ENCODE data around the gene TSPEAR. TPM values are rescaled to one million over a fixed set of nuclear protein-coding genes. Genes with fewer than 3 reads are reported as not detected.
"Not testable (repeated sequence)": the region's sequence is repeated elsewhere in the genome, so short reads cannot be mapped to it uniquely, and the experiment has no call there.

The TSPEAR gene
- total RNA-seq, 1 donor from 2014 or later = not detected

DNA sequence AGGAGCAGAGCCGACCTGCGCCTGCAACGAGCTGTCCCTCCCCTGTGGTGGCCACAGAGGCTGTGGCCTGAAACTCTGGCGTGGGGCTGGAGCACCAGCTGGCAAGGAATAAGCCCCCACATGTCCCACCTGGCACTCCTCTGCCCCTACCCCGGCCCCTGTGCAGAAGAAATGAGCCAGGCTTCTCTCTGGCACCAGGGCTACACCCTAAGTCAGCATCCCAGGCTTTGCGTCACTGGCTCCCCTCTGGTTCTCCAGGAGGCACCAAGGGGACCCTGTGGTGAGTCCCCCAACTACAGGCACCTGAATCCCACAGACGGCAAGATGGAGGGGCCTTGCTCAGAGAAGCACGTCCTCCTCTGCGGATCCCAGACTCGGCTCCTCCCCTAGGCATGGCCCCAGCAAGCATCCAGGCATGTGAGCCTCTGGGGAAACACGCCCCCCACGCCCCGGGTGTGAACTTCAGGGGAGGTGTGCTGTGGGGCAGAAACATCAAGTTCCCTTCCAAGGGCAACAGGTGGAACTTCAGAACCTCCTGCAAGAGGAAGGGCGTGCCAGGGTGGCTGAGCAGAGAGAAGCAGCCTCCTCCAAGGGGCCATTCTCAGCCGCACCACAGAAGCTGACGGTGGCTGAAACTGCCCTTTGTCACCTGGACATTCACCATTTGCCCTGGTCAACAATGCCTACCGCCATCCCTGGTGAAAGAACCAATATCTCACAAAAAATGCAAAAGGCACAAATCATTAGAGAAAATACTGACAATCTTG is 108.1 kb downstream of the TSPEAR start:
- no peak for DNase-seq (ENCODE audit: low spot score, unreplicated experiment)
- TF ChIP-seq, protein P1, sequence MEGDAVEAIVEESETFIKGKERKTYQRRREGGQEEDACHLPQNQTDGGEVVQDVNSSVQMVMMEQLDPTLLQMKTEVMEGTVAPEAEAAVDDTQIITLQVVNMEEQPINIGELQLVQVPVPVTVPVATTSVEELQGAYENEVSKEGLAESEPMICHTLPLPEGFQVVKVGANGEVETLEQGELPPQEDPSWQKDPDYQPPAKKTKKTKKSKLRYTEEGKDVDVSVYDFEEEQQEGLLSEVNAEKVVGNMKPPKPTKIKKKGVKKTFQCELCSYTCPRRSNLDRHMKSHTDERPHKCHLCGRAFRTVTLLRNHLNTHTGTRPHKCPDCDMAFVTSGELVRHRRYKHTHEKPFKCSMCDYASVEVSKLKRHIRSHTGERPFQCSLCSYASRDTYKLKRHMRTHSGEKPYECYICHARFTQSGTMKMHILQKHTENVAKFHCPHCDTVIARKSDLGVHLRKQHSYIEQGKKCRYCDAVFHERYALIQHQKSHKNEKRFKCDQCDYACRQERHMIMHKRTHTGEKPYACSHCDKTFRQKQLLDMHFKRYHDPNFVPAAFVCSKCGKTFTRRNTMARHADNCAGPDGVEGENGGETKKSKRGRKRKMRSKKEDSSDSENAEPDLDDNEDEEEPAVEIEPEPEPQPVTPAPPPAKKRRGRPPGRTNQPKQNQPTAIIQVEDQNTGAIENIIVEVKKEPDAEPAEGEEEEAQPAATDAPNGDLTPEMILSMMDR (IDR thresholded peaks at IDR 0.05; ENCODE audit: unreplicated experiment) = no peak
- no peak overlapping the region for H3K27ac Mint-ChIP-seq

DNA sequence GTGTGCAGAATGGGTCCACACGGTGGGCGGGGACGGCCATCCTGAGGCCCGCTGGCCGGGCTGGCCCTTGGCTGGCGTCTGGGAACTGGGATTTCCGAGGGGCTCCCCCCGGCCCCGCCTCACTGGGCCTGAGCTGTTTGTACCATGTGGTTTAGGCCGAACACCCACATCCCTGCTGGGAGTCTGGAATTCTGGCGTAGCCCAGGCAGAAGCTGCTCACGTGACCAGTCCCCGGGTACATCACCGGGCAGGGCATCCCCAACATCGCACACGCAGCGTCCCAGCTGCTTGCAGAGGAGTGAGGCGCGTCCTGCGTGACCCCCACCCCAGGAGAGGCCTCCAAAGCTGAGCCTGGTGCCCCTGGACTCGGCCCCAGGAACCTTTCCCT is 108.9 kb downstream of the TSPEAR start:
- Mint-ChIP-seq H3K4me3 (ENCODE audit: low read depth) (no peak overlapping the region), H3K4me1 (ENCODE audit: low read depth) (no peaks in the 10 kb centered on the region), H3K36me3 (ENCODE audit: insufficient read depth) (no peaks in the 10 kb centered on the region), H3K9me3 (ENCODE audit: low read depth) (peaks cover 14% of the 10 kb centered on the region), H3K27ac (no peak overlapping the region), H3K27me3 (peaks cover 8% of the 10 kb centered on the region)
- TF ChIP-seq, protein P1 (IDR thresholded peaks at IDR 0.05; ENCODE audit: unreplicated experiment) = no peak
- DNase-seq (ENCODE audit: low spot score, unreplicated experiment) = no peak

More for the DNA sequence above, 108.1 kb downstream of the TSPEAR start:
- Mint-ChIP-seq H3K9me3 (ENCODE audit: low read depth) (peaks cover 14% of the 10 kb centered on the region), H3K4me3 (ENCODE audit: low read depth) (no peak overlapping the region), H3K36me3 (ENCODE audit: insufficient read depth) (no peaks in the 10 kb centered on the region), H3K27me3 (peaks cover 8% of the 10 kb centered on the region), H3K4me1 (ENCODE audit: low read depth) (no peaks in the 10 kb centered on the region)

DNA sequence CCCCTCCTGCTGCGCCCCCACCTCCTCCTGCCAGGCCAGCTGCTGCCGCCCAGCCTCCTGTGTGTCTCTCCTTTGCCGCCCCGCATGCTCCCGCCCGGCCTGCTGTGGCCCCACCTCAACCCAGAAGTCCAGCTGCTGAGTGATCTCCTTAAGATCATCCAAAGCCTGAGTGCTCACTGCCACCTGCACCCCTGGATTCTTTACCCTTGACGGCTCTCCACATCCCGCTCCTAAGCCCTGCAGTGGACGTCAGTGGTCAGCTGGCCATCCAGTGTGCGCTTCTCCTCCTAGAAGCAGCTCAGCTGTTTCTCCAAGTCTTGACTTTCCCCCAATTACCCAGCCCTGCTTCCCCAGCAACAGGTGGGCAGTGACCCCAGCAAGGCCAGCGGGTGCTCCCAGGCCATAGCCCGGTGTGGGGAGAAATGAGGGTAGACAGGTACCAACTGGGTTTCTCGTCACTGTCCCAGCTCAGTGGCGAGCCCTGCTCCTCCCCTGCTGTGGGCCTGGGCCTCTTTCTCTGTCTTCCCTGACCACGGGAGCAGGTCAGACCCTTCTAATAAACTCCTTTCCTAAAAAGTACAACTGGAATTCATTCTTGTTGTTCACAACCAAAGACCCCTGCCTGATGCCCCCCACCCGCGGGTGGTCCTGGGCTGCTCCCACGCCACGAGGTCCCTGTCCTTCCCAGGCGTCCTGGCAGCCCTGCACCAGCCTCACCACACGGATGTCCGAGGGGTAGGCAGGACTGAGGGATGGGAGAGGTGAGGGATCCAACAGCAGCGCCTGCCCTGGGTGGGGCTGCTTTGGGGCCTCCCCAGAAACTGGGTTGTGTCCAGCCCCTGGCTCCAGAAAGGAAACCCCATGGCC is 109.5 kb downstream of the TSPEAR start:
- Mint-ChIP-seq H3K27ac (no peak overlapping the region), H3K9me3 (ENCODE audit: low read depth) (peaks cover 14% of the 10 kb centered on the region), H3K27me3 (peaks cover 6% of the 10 kb centered on the region), H3K4me3 (ENCODE audit: low read depth) (no peak overlapping the region), H3K36me3 (ENCODE audit: insufficient read depth) (no peaks in the 10 kb centered on the region), H3K4me1 (ENCODE audit: low read depth) (no peaks in the 10 kb centered on the region)
- DNase-seq (ENCODE audit: low spot score, unreplicated experiment) = no peak
- TF ChIP-seq, protein P1 (IDR thresholded peaks at IDR 0.05; ENCODE audit: unreplicated experiment) = no peak

DNA sequence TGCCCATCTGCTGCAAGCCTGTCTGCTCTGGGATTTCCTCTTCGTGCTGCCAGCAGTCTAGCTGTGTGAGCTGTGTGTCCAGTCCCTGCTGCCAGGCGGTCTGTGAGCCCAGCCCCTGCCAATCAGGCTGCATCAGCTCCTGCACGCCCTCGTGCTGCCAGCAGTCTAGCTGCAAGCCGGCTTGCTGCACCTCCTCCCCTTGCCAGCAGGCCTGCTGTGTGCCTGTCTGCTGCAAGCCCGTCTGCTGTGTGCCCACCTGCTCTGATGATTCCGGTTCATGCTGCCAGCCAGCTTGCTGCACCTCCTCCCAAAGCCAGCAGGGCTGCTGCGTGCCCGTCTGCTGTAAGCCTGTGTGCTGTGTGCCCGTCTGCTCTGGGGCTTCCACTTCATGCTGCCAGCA is 110.3 kb downstream of the TSPEAR start:
- H3K36me3 Mint-ChIP-seq (ENCODE audit: insufficient read depth); DNase-seq (ENCODE audit: low spot score, unreplicated experiment); H3K27ac Mint-ChIP-seq; H3K27me3 Mint-ChIP-seq; H3K4me3 Mint-ChIP-seq (ENCODE audit: low read depth); H3K4me1 Mint-ChIP-seq (ENCODE audit: low read depth): not testable (repeated sequence)
- H3K9me3 Mint-ChIP-seq (ENCODE audit: low read depth) = peaks cover 14% of the 10 kb centered on the region

DNA sequence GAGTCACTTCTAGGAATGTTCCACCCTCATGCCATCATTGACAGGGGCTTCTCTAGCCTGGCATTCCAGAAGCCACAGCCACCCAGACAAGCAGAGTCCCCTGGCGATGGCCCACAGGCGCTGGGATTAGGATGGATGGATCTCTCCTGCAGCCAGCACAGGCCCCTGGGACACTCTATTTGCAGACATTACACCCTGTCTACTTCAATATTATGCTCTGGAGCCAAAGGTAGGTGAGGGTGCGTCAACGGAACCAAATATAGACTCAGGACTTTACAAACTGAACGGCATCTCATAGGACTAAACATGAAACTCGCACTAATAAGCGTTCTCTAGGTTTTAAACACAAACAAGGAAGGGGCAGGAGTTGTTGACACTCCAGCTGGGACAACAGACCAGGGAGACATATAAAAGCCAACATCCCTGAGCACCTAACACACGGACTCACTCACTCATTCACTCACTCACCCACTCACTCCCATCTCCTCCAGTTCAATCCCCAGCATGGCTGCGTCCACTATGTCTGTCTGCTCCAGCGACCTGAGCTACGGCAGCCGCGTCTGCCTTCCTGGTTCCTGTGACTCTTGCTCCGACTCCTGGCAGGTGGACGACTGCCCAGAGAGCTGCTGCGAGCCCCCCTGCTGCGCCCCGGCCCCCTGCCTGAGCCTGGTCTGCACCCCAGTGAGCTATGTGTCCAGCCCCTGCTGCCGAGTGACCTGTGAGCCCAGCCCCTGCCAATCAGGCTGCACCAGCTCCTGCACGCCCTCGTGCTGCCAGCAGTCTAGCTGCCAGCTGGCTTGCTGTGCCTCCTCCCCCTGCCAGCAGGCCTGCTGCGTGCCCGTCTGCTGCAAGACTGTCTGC is 111.0 kb downstream of the TSPEAR start, which contains the start of gene KRTAP10-7:
Gene KRTAP10-7, plus strand, starts transcription at position 480 of the 861 bp plus-strand sequence. Its CDS starts 25 bp downstream, at position 505.
- not testable (repeated sequence) for H3K27ac Mint-ChIP-seq; H3K36me3 Mint-ChIP-seq (ENCODE audit: insufficient read depth); DNase-seq (ENCODE audit: low spot score, unreplicated experiment); H3K4me3 Mint-ChIP-seq (ENCODE audit: low read depth); H3K27me3 Mint-ChIP-seq; H3K4me1 Mint-ChIP-seq (ENCODE audit: low read depth)
- H3K9me3 Mint-ChIP-seq (ENCODE audit: low read depth) = peaks cover 14% of the 10 kb centered on the region
